H1 (cell line): Measurements from ENCODE around the gene LHFPL6. TPM values are rescaled to one million over a fixed set of nuclear protein-coding genes. Genes with fewer than 3 reads are reported as not detected.

Experiments used
- CTCF ChIA-PET: fragments of 300-600 bp; sonication (Branson Sonifier 250); formaldehyde crosslinking; loops from one replicate; lab custom pipeline; 2021; ENCODE audit not compliant: partially characterized antibody; lab: Charles Lee
- POLR2A ChIA-PET: fragments of 300-600 bp; sonication (Branson Sonifier 250); formaldehyde crosslinking; loops from one replicate; lab custom pipeline; 2021; ENCODE audit warnings: inconsistent platforms; ENCODE audit not compliant: partially characterized antibody; lab: Charles Lee
- DNase-seq, 2 experiments: peaks; one replicate each; pipeline versions ENCODE4 v3.0.0 to v3.0.0-alpha.2; 2010 to 2022; ENCODE audit warnings: low spot score in 2 of 2, low read depth in 1 of 2, mixed read lengths in 1 of 2
- FAIRE-seq: peaks from 2 replicates; lab custom pipeline; 2011; peaks lifted over from hg19 to GRCh38; lab: Jason Lieb, UNC
- H2AFZ ChIP-seq: 2 replicates; pipeline ENCODE4 v1.8.1; 2012; ENCODE audit warnings: low read length, inconsistent platforms
- H2AK5ac ChIP-seq: 2 replicates; pipeline ENCODE4 v1.6.1; 2013; ENCODE audit warnings: low read depth, low read length
- H2BK120ac ChIP-seq: replicated peaks from 2 replicates; pipeline ENCODE3; 2013; ENCODE audit warnings: low read depth, low read length, inconsistent platforms
- H2BK12ac ChIP-seq: 2 replicates; pipeline ENCODE4 v1.6.1; 2013; ENCODE audit warnings: low read depth, low read length
- H2BK15ac ChIP-seq: 2 replicates; pipeline ENCODE4 v1.6.1; 2013; ENCODE audit warnings: low read length
- H2BK20ac ChIP-seq: 2 replicates; pipeline ENCODE4 v1.6.1; 2013; ENCODE audit warnings: low read length
- H2BK5ac ChIP-seq: 2 replicates; pipeline ENCODE4 v1.6.1; 2013; ENCODE audit warnings: low read depth, low read length
- H3K14ac ChIP-seq: 2 replicates; pipeline ENCODE4 v1.6.1; 2013; ENCODE audit warnings: inconsistent platforms; ENCODE audit not compliant: insufficient read length
- H3K18ac ChIP-seq: 2 replicates; pipeline ENCODE4 v1.6.1; 2013; ENCODE audit warnings: low read length; ENCODE audit errors: extremely low read depth
- H3K23ac ChIP-seq: 2 replicates; pipeline ENCODE4 v1.6.1; 2013; ENCODE audit warnings: inconsistent platforms; ENCODE audit not compliant: insufficient read length
- H3K23me2 ChIP-seq: 2 replicates; pipeline ENCODE4 v1.6.1; 2013; ENCODE audit warnings: low read depth, low read length
- H3K27ac ChIP-seq: 2 replicates; pipeline ENCODE4 v1.6.1; 2011; ENCODE audit warnings: low read depth, low read length, inconsistent platforms
- H3K27me3 ChIP-seq, 4 experiments: replicated peaks in 1 of 4; 1 replicate in 1 of 4; 2 replicates in 3 of 4; pipeline versions ENCODE4 v1.6.1 to v1.8.1; 2011 to 2013; ENCODE audit warnings: low read length in 3 of 4, mild to moderate bottlenecking in 3 of 4, inconsistent platforms in 2 of 4, mixed read lengths in 2 of 4, moderate library complexity in 1 of 4; ENCODE audit not compliant: control insufficient read depth in 3 of 4, insufficient read depth in 3 of 4; ENCODE audit errors: extremely low read depth in 1 of 4
- H3K36me3 ChIP-seq, 4 experiments: 2 replicates each; pipeline versions ENCODE4 v1.6.1 to v1.8.1; 2011 to 2013; ENCODE audit warnings: mild to moderate bottlenecking in 4 of 4, low read length in 3 of 4, moderate library complexity in 2 of 4, control low read depth in 1 of 4, inconsistent platforms in 1 of 4; ENCODE audit not compliant: insufficient read depth in 4 of 4, control insufficient read depth in 2 of 4
- H3K4ac ChIP-seq: replicated peaks from 2 replicates; pipeline ENCODE3; 2013; ENCODE audit warnings: low read length, low read depth, mixed read lengths, inconsistent platforms; ENCODE audit not compliant: insufficient read length
- H3K4me1 ChIP-seq, 4 experiments: replicated peaks in 1 of 4; 1 replicate in 1 of 4; 2 replicates in 3 of 4; pipeline versions ENCODE4 v1.6.1 to v1.8.1; 2011 to 2013; ENCODE audit warnings: low read length in 3 of 4, inconsistent platforms in 2 of 4, mixed read lengths in 1 of 4; ENCODE audit not compliant: insufficient read depth in 4 of 4, control insufficient read depth in 3 of 4
- H3K4me2 ChIP-seq, 2 experiments: 2 replicates each; pipeline versions ENCODE4 v1.6.1 to v1.8.1; 2011 to 2013; ENCODE audit warnings: low read depth in 2 of 2, low read length in 2 of 2, control low read depth in 1 of 2, inconsistent platforms in 1 of 2, mild to moderate bottlenecking in 1 of 2; ENCODE audit not compliant: insufficient read depth in 1 of 2
- H3K4me3 ChIP-seq, 4 experiments: fragments of 200-600, 300-600 bp in 1 of 4; sonication (generic), shearing (Covaris generic), sonication (Bioruptor Twin) in 1 of 4; 2 replicates each; pipeline versions ENCODE4 v1.5.1 to v1.8.1; 2011 to 2016; ENCODE audit warnings: low read length in 4 of 4, low read depth in 3 of 4, control low read depth in 2 of 4, inconsistent platforms in 2 of 4, mild to moderate bottlenecking in 2 of 4, mixed read lengths in 1 of 4, moderate library complexity in 1 of 4; ENCODE audit not compliant: insufficient read depth in 2 of 4; ENCODE audit errors: extremely low read depth in 1 of 4
- H3K56ac ChIP-seq: replicated peaks from 2 replicates; pipeline ENCODE3; 2013; ENCODE audit warnings: low read depth, mild to moderate bottlenecking, mixed read lengths, low read length, inconsistent platforms; ENCODE audit not compliant: insufficient read length
- H3K79me1 ChIP-seq: 2 replicates; pipeline ENCODE4 v1.6.1; 2013; ENCODE audit warnings: low read depth, low read length, control low read depth
- H3K79me2 ChIP-seq, 2 experiments: 2 replicates each; pipeline versions ENCODE4 v1.6.1 to v1.8.1; 2012 to 2013; ENCODE audit warnings: low read length in 2 of 2, mild to moderate bottlenecking in 2 of 2, inconsistent platforms in 1 of 2; ENCODE audit not compliant: insufficient read depth in 2 of 2, control insufficient read depth in 1 of 2
- H3K9ac ChIP-seq, 4 experiments: replicated peaks in 1 of 4; 1 replicate in 1 of 4; 2 replicates in 3 of 4; pipeline versions ENCODE4 v1.6.1 to v1.8.1; 2011 to 2013; ENCODE audit warnings: low read depth in 3 of 4, low read length in 3 of 4, control low read depth in 2 of 4, mild to moderate bottlenecking in 2 of 4, moderate library complexity in 2 of 4, inconsistent platforms in 1 of 4; ENCODE audit errors: extremely low read depth in 1 of 4
- H3K9me3 ChIP-seq, 2 experiments: 2 replicates each; pipeline versions ENCODE4 v1.6.1 to v1.8.1; 2012 to 2013; ENCODE audit warnings: mild to moderate bottlenecking in 2 of 2, moderate library complexity in 2 of 2, control low read depth in 1 of 2, inconsistent platforms in 1 of 2, low read depth in 1 of 2, low read length in 1 of 2, mixed read lengths in 1 of 2; ENCODE audit not compliant: insufficient read depth in 2 of 2
- H4K20me1 ChIP-seq, 2 experiments: replicated peaks in 1 of 2; 2 replicates each; pipeline versions ENCODE3 to v1.8.1; 2011 to 2013; ENCODE audit warnings: inconsistent platforms in 2 of 2, low read length in 2 of 2, mild to moderate bottlenecking in 1 of 2; ENCODE audit not compliant: insufficient read depth in 2 of 2, control insufficient read depth in 1 of 2
- H4K5ac ChIP-seq: 2 replicates; pipeline ENCODE4 v1.6.1; 2013; ENCODE audit warnings: low read length, low read depth, mixed read lengths, inconsistent platforms; ENCODE audit not compliant: insufficient read length
- H4K8ac ChIP-seq: 2 replicates; pipeline ENCODE4 v1.8.0; 2013; ENCODE audit warnings: mild to moderate bottlenecking, moderate library complexity, low read length, inconsistent platforms; ENCODE audit not compliant: insufficient read depth; ENCODE audit errors: extremely low read depth
- H4K91ac ChIP-seq: replicated peaks from 2 replicates; pipeline ENCODE3; 2013; ENCODE audit warnings: low read length, mixed read lengths, inconsistent platforms; ENCODE audit not compliant: insufficient read length
- CBX5 ChIP-seq: fragments of 300-800, 300-1000 bp; sonication (generic); IDR thresholded peaks from 2 replicates; pipeline ENCODE4 v1.7.1; 2016; ENCODE audit warnings: antibody characterized with exemption, low read length, low read depth
- E2F6 ChIP-seq: IDR thresholded peaks from 2 replicates; pipeline ENCODE4 v1.6.1; 2012; ENCODE audit warnings: inconsistent platforms
- MAX ChIP-seq: IDR thresholded peaks from 2 replicates; pipeline ENCODE4 v1.6.1; 2012; ENCODE audit warnings: inconsistent platforms
- RXRA ChIP-seq: IDR thresholded peaks from 2 replicates; pipeline ENCODE4 v1.6.1; 2011; ENCODE audit warnings: low read depth, mild to moderate bottlenecking, low read length, moderate library complexity; ENCODE audit not compliant: insufficient read depth
- TAF7 ChIP-seq: optimal IDR thresholded peaks from 2 replicates; pipeline ENCODE3; 2011; ENCODE audit warnings: low read depth, mild to moderate bottlenecking, inconsistent platforms, low read length, moderate library complexity, borderline replicate concordance
- USF2 ChIP-seq: IDR thresholded peaks from 2 replicates; pipeline ENCODE4 v1.6.1; 2011; ENCODE audit warnings: low read length, improper control_type of control experiment
- ZNF274 ChIP-seq: IDR thresholded peaks from 2 replicates; pipeline ENCODE4 v1.7.0; 2012; ENCODE audit warnings: low read length, borderline replicate concordance; ENCODE audit errors: extremely low read depth
- WGBS, 2 experiments: shearing (Covaris generic) in 1 of 2; methylation state at CpG; one replicate each; pipeline versions ENCODE4 v1.1.6 to v1.1.7; 2013 to 2015; ENCODE audit warnings: low lambda C conversion rate in 2 of 2, mixed read lengths in 2 of 2, inconsistent platforms in 1 of 2, low coverage in 1 of 2, missing lambda C conversion rate in 1 of 2; ENCODE audit not compliant: insufficient replicate concordance in 2 of 2, insufficient coverage in 1 of 2, insufficient read length in 1 of 2; ENCODE audit errors: extremely low coverage in 1 of 2, missing lambda C conversion rate in 1 of 2; 5-methylcytosine and 5-hydroxymethylcytosine counted together
- polyA plus RNA-seq, 7 experiments: library from polyadenylated mRNA; depleted of rRNA in 3 of 7; stranded (reverse) in 5 of 7; unstranded in 2 of 7; fragments of >200 nt in 5 of 7; fragments of 200-250 nt in 2 of 7; gene quantifications; 1 replicate in 5 of 7; 2 replicates in 1 of 7; 4 replicates in 1 of 7; pipeline versions ENCODE4 v1.2.1 to v1.2.3, GENCODE V29; 2011 to 2013; ENCODE audit warnings: missing spikeins in 2 of 7, mixed read lengths in 2 of 7
- total RNA-seq: library from RNA; stranded (reverse); fragmentation: NEBNext Ultra II Directional; extraction: Animal tissue kit (Norgen Biotek cat#: 25700); gene quantifications from 2 replicates; pipeline ENCODE4 v1.2.1, GENCODE V29; 2021

The LHFPL6 gene
- total and polyA plus RNA-seq, 2 of the 8 experiments (the other 6 are each of a cell fraction or from before 2014, with no cell fraction given), result 7.6 to 17.0 TPM

- Histone ChIP-seq H2BK5ac (no peak overlapping the region), H3K4ac (no peak overlapping the region), H4K5ac (no peak overlapping the region), H3K79me1 (no peaks in the 10 kb centered on the region; the same call in 1 of the 2 replicates), H3K27ac (no peak overlapping the region), H3K9ac (no peak overlapping the region), H3K79me2 (no peaks in the 10 kb centered on the region), H3K4me2 (no peak overlapping the region), H4K8ac (no peak overlapping the region), H3K9me3 (peaks cover 15% of the 10 kb centered on the region in 2 experiments), H3K36me3 (no peaks in the 10 kb centered on the region), H3K4me1 (no peaks in the 10 kb centered on the region), H3K27me3 (peaks cover 0 to 1% (median 0%) of the 10 kb centered on the region in 4 experiments; a peak in 1 of 7 replicates), H3K4me3 (no peak overlapping the region), H2AK5ac (no peak overlapping the region), H2BK20ac (no peak overlapping the region), H4K20me1 (no peaks in the 10 kb centered on the region), H2AFZ (no peak overlapping the region), H2BK120ac (no peak overlapping the region), H3K56ac (no peak overlapping the region), H3K23ac (no peak overlapping the region), H4K91ac (no peak overlapping the region), H3K14ac (no peak overlapping the region), H2BK12ac (no peak overlapping the region), H3K23me2 (no peaks in the 10 kb centered on the region), H2BK15ac (no peak overlapping the region), H3K18ac (no peak overlapping the region)
- ChIA-PET POLR2A (interaction anchor here (0.8 kb wide), 1 partner anchor 11 kb away, joined by 3 read pairs; no protein-coding TSS in a partner anchor), CTCF (interaction anchor here (1.3 to 1.7 kb wide), 2 partner anchors 10 to 13 kb away, joined by 3 to 4 read pairs; no protein-coding TSS in a partner anchor)
- no peak for TF ChIP-seq USF2
- no peak for TF ChIP-seq MAX
- no peak for TF ChIP-seq CBX5
- TF ChIP-seq ZNF274, result no peak
- no peak for TF ChIP-seq RXRA
- TF ChIP-seq TAF7, result no peak
- TF ChIP-seq E2F6, result no peak
- 72% methylated on average over 2 of the region's 2 CpGs; no CpG with 5 or more reads in 1 of the 2 experiments for WGBS, 2 experiments
- DNase-seq (no peak), FAIRE-seq (no peak)
These were observed 305.3 kb downstream of the LHFPL6 start for GRCh38 chr13:39297664-39298171.
